SU-DHL-6 (cell line): ENCODE results near the gene ZMYM4.
"Not testable (repeated sequence)": the region's sequence is repeated elsewhere in the genome, so short reads cannot be mapped to it uniquely, and the experiment has no call there.

Source experiments
- H2AFZ ChIP-seq: fragments of 200-600 bp; sonication (generic); 2 replicates; pipeline ENCODE4 v1.6.1; 2014; ENCODE audit warnings: low read depth, mild to moderate bottlenecking, moderate library complexity, mixed read lengths, antibody characterized with exemption, low read length; ENCODE audit not compliant: severe bottlenecking
- H3F3A ChIP-seq: fragments of 200-600 bp; shearing (Covaris generic); 2 replicates; pipeline ENCODE4 v1.6.0; 2016; ENCODE audit warnings: antibody characterized with exemption, mild to moderate bottlenecking; ENCODE audit not compliant: insufficient read depth
- H3K27ac ChIP-seq: fragments of 200-600 bp; sonication (generic); 2 replicates; pipeline ENCODE4 v1.5.1; 2016; ENCODE audit warnings: low read depth, mild to moderate bottlenecking, low read length, moderate library complexity, mixed read lengths
- H3K27me3 ChIP-seq: fragments of 200-600 bp; sonication (generic), shearing (Covaris generic); 2 replicates; pipeline ENCODE4 v1.6.0; 2014; ENCODE audit warnings: mild to moderate bottlenecking, low read length
- H3K36me3 ChIP-seq: fragments of 200-600 bp; sonication (generic); 2 replicates; pipeline ENCODE4 v1.6.1; 2014; ENCODE audit warnings: mild to moderate bottlenecking, low read length, mixed read lengths
- H3K4me2 ChIP-seq: fragments of 300-600, 200-600 bp; shearing (Covaris generic), sonication (generic); 2 replicates; pipeline ENCODE4 v1.6.0; 2014; ENCODE audit warnings: low read length, low read depth, mild to moderate bottlenecking; ENCODE audit not compliant: poor library complexity, severe bottlenecking
- H3K4me3 ChIP-seq: fragments of 200-600 bp; sonication (generic); 2 replicates; pipeline ENCODE4 v1.5.1; 2014; ENCODE audit warnings: antibody characterized with exemption, low read length, mild to moderate bottlenecking, mixed read lengths; ENCODE audit not compliant: insufficient read depth, poor library complexity, severe bottlenecking
- H3K79me2 ChIP-seq: fragments of 200-600 bp; sonication (generic); 2 replicates; pipeline ENCODE4 v1.6.1; 2014; ENCODE audit warnings: mild to moderate bottlenecking, low read length, moderate library complexity; ENCODE audit not compliant: insufficient read depth
- H3K9ac ChIP-seq: fragments of 200-600 bp; sonication (generic); 2 replicates; pipeline ENCODE4 v1.7.0; 2014; ENCODE audit warnings: mild to moderate bottlenecking, low read length
- H3K9me2 ChIP-seq: fragments of 200-600 bp; sonication (generic); replicated peaks from 2 replicates; pipeline ENCODE4 v1.6.1; 2014; ENCODE audit warnings: low read length; ENCODE audit not compliant: insufficient read depth
- H3K9me3 ChIP-seq: fragments of 200-600 bp; sonication (generic); 2 replicates; pipeline ENCODE4 v1.6.1; 2014; ENCODE audit warnings: low read length, mixed read lengths; ENCODE audit not compliant: insufficient read depth
- H4K20me1 ChIP-seq: fragments of 200-600 bp; sonication (generic); 2 replicates; pipeline ENCODE4 v1.6.1; 2014; ENCODE audit warnings: low read depth, mild to moderate bottlenecking, antibody characterized with exemption, low read length, moderate library complexity, mixed read lengths
- CTCF ChIP-seq: fragments of 200-600 bp; sonication (generic); IDR thresholded peaks from one replicate; pipeline ENCODE4 v1.5.1; 2017; ENCODE audit warnings: antibody characterized with exemption, mild to moderate bottlenecking, low read length, moderate library complexity; ENCODE audit not compliant: insufficient read depth, poor library complexity, severe bottlenecking
- EZH2phosphoT487 ChIP-seq: fragments of 200-600 bp; sonication (generic), shearing (Covaris generic); conservative IDR thresholded peaks from 2 replicates; pipeline ENCODE4 v1.6.1; 2018; ENCODE audit warnings: mild to moderate bottlenecking, antibody characterized with exemption, low read length, moderate library complexity, mixed read lengths

Gene ZMYM4

GRCh38 chr1:35463232-35463631 is 194.7 kb downstream of the ZMYM4 start:
- H3K9ac ChIP-seq: no peak overlapping the region
- no peaks in the 10 kb centered on the region for H4K20me1 ChIP-seq
- H3K79me2 ChIP-seq: no peaks in the 10 kb centered on the region
- H3F3A ChIP-seq: no peaks in the 10 kb centered on the region
- H3K36me3 ChIP-seq: peaks cover 7% of the 10 kb centered on the region
- no peak overlapping the region for H2AFZ ChIP-seq
- H3K27ac ChIP-seq: no peak overlapping the region
- no peaks in the 10 kb centered on the region for H3K9me2 ChIP-seq
- H3K4me3 ChIP-seq: no peak overlapping the region
- TF ChIP-seq EZH2phosphoT487 (no peak), CTCF (no peak)
- no peak overlapping the region for H3K4me2 ChIP-seq
- H3K9me3 ChIP-seq: no peaks in the 10 kb centered on the region
- H3K27me3 ChIP-seq: no peaks in the 10 kb centered on the region

GRCh38 chr1:35463749-35464148 is 195.2 kb downstream of the ZMYM4 start:
- not testable (repeated sequence) for H3F3A ChIP-seq, H3K4me3 ChIP-seq, H4K20me1 ChIP-seq, H3K4me2 ChIP-seq, H2AFZ ChIP-seq, H3K9me2 ChIP-seq, H3K9ac ChIP-seq, H3K27me3 ChIP-seq, H3K79me2 ChIP-seq, H3K27ac ChIP-seq, H3K9me3 ChIP-seq, H3K36me3 ChIP-seq

- no peaks in the 10 kb centered on the region for H3F3A ChIP-seq
- no peak overlapping the region for H3K27ac ChIP-seq
- no peaks in the 10 kb centered on the region for H3K9me2 ChIP-seq
- no peak overlapping the region for H3K9ac ChIP-seq
- H3K27me3 ChIP-seq: no peaks in the 10 kb centered on the region
- no peak for TF ChIP-seq EZH2phosphoT487
- TF ChIP-seq CTCF: no peak
- no peak overlapping the region for H3K4me2 ChIP-seq
- no peaks in the 10 kb centered on the region for H3K9me3 ChIP-seq
- no peaks in the 10 kb centered on the region for H3K79me2 ChIP-seq
- peaks cover 7% of the 10 kb centered on the region for H3K36me3 ChIP-seq
- H2AFZ ChIP-seq: no peak overlapping the region
- H4K20me1 ChIP-seq: no peaks in the 10 kb centered on the region
- no peak overlapping the region for H3K4me3 ChIP-seq
Observed at GRCh38 chr1:35466120-35466519, 197.6 kb downstream of the ZMYM4 start.

GRCh38 chr1:35470977-35471613 is 202.6 kb downstream of the ZMYM4 start:
- Histone ChIP-seq H4K20me1 (no peaks in the 10 kb centered on the region), H3K9me3 (no peaks in the 10 kb centered on the region), H3K4me2 (no peak overlapping the region), H3F3A (no peaks in the 10 kb centered on the region), H3K79me2 (no peaks in the 10 kb centered on the region), H3K36me3 (peaks cover 8% of the 10 kb centered on the region), H3K27me3 (no peaks in the 10 kb centered on the region), H3K4me3 (no peak overlapping the region), H3K27ac (no peak overlapping the region), H3K9ac (no peak overlapping the region), H3K9me2 (no peaks in the 10 kb centered on the region), H2AFZ (no peak overlapping the region)
- TF ChIP-seq CTCF (no peak), EZH2phosphoT487 (no peak)
